Measurements from ENCODE around the gene TDRD3. TPM values are rescaled to one million over a fixed set of nuclear protein-coding genes. Genes with fewer than 3 reads are reported as not detected.
"Not testable (repeated sequence)": the region's sequence is repeated elsewhere in the genome, so short reads cannot be mapped to it uniquely, and the experiment has no call there.

TDRD3 gene
- total RNA-seq, 1 donor from 2014 or later: 8.2 TPM

DNA sequence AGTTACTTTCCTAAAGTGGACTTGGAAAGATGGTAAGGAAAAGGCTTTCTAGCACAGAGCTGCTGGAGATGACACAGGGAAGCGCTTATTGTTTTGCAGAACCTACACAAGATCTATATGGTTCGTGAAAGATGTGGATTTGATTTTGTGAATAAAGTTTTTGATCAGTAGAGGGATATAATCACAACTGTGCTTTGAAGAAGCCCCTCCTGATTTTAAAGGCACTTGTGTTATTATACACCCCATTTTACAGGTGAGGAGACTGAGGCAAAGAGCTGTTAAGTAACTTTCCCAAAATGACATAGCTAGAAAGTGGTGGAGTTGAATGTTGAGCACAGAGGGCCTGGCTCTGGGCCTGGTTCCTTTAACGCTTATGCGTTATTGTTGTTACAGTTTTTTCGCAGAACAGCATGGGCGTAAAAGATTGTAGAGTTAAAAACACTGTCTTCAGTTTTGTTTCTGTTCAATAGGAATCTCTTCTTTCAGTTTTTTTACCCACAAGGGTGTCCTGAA lies 1.4 kb downstream of the TDRD3 start:
- H3K4me3 ChIP-seq (ENCODE audit: low read depth, low read length): peak overlapping the region; percentile 85
- TF ChIP-seq, protein P1, sequence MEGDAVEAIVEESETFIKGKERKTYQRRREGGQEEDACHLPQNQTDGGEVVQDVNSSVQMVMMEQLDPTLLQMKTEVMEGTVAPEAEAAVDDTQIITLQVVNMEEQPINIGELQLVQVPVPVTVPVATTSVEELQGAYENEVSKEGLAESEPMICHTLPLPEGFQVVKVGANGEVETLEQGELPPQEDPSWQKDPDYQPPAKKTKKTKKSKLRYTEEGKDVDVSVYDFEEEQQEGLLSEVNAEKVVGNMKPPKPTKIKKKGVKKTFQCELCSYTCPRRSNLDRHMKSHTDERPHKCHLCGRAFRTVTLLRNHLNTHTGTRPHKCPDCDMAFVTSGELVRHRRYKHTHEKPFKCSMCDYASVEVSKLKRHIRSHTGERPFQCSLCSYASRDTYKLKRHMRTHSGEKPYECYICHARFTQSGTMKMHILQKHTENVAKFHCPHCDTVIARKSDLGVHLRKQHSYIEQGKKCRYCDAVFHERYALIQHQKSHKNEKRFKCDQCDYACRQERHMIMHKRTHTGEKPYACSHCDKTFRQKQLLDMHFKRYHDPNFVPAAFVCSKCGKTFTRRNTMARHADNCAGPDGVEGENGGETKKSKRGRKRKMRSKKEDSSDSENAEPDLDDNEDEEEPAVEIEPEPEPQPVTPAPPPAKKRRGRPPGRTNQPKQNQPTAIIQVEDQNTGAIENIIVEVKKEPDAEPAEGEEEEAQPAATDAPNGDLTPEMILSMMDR (conservative IDR thresholded peaks at IDR 0.05; ENCODE audit: low read depth, low read length): no peak
- DNase-seq (ENCODE audit: low read depth): no peak

DNA sequence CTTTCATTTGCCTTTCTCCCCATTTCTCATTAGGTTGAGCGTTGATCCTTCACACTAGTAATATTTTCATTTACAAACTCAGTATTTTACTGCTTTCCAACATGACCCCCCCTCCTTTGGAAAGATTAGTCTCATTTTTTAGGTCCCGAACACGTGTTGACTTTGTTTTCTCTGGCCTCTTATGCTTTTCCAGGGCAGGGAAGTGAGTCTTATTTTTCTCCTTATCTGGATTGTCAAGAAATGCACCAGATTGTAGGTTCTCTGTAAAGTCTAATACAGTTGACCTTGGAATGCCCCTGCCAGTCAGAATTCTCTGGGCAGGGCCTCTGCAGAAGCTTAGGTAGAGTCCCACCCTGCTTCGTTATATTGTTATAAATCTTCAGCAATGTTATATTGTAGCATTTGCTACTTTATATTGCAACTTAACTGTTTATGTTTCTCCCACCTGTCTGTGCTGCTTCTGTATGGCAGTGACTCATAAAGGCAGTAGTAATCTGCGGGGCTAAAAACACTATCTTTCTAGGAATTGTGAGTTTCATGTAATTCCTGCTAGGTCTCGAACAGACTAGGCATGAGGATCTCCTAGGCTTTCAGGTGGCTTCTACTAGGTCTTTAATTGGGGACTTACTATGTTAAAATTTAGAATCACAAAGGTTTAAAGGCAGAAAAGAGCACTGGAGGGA lies 2.0 kb downstream of the TDRD3 start:
- no peak for DNase-seq (ENCODE audit: low read depth)
- H3K4me3 ChIP-seq (ENCODE audit: low read depth, low read length): peak overlapping the region; percentile 85
- TF ChIP-seq, protein P1 (conservative IDR thresholded peaks at IDR 0.05; ENCODE audit: low read depth, low read length): no peak

DNA sequence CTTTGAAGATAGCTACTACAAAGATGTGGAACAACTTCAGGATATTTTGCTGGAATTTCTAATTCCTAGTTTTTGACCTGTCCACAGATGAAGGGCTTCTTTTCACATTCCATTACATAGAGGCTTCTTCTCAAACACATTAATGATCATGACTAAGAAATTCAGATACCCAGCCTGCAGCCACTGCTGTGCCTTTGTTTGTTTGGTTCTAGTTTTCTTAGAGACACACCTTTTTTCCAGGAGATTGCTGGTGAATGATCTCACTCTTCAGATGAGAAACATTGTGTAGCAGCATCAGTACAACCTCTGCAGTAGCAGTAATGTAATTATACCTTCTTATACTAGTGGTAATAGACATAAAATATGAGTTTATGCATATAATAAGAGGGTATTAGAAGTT lies 5.0 kb downstream of the TDRD3 start:
- no peak overlapping the region for H3K4me3 ChIP-seq (ENCODE audit: low read depth, low read length)
- TF ChIP-seq, protein P1 (conservative IDR thresholded peaks at IDR 0.05; ENCODE audit: low read depth, low read length): no peak
- DNase-seq (ENCODE audit: low read depth): no peak

DNA sequence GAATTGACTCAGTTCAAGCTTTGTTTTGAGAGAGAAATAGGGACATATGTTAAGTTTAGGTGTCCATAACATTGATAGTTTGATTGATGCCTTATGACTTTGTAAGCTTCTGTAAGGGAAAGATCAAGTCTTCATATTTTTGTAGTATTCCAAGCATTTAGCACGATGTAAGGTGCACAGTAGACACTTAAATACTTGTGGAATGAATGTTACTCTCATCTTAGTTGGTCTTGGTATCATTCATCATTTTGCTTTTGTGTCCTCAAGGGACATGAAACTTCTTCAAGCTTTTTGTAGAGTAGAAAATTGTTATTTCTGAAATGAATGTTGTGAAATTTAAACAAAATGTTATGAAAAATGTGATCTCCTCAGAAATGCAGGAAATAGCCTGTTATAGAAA lies 10.1 kb downstream of the TDRD3 start:
- TF ChIP-seq, protein P1 (conservative IDR thresholded peaks at IDR 0.05; ENCODE audit: low read depth, low read length): no peak
- no peak for DNase-seq (ENCODE audit: low read depth)
- no peak overlapping the region for H3K4me3 ChIP-seq (ENCODE audit: low read depth, low read length)

DNA sequence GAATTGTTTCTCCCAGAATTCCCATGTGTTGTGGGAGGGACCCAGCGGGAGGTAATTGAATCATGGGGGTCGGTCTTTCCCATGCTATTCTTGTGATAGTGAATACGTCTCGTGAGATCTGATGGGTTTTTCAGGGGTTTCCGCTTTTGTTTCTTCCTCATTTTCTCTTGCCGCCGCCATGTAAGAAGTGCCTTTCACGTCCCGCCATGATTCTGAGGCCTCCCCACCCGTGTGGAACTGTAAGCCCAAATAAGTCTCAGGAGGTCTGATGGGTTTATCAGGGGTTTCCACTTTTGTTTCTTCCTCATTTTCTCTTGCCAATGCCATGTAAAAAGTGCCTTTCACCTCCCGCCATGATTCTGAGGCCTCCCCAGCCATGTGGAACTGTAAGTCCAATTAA lies 10.8 kb downstream of the TDRD3 start:
- DNase-seq (ENCODE audit: low read depth); H3K4me3 ChIP-seq (ENCODE audit: low read depth, low read length): not testable (repeated sequence)

DNA sequence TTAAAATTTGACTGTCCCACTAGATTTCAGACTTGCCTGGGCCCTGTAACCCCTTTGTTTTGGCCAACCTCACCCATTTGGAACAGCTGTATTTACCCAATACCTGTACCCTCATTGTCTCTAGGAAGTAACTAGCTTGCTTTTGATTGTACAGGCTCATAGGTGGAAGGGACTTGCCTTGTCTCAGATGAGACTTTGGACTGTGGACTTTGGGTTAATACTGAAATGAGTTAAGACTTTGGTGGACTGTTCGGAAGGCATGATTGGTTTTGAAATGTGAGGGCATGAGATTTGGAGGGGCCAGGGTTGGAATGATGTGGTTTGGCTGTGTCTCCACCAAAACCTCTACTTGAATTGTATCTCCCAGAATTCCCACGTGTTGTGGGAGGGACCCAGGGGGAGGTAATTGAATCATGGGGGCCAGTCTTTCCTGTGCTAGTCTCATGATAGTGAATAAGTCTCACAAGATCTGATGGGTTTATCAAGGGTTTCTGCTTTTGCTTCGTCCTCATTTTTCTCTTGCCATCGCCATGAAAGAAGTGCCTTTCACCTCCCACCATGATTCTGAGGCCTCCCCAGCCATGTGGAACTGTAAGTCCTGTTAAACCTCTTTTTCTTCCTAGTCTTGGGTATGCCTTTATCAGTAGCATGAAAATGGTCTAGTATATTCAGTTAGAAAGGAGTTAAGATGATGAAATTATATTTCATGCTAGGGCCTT lies 12.7 kb downstream of the TDRD3 start:
- not testable (repeated sequence) for H3K4me3 ChIP-seq (ENCODE audit: low read depth, low read length)

DNA sequence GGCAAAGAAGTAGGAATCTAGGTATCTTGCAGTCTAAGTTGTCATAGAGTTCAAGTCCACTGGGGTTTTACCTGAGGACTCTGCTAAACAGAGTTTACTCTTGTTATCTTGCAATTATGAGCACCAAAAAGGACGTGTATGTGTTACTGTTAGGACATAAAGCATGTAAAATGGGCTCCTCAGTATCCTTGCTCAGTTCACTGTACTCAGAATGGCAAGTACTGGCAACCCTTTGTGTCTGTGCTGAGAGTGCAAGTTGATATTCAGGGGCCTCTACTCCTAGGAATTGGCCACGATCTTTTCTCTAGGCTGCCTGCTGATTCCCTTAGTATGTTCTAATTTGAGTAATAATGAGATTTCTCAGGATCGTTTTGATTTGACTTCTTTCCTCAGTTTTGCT lies 13.3 kb downstream of the TDRD3 start:
- H3K4me3 ChIP-seq (ENCODE audit: low read depth, low read length): no peak overlapping the region
- TF ChIP-seq, protein P1 (conservative IDR thresholded peaks at IDR 0.05; ENCODE audit: low read depth, low read length): no peak
- DNase-seq (ENCODE audit: low read depth): no peak

More for the DNA sequence above, 12.7 kb downstream of the TDRD3 start:
- DNase-seq (ENCODE audit: low read depth): not testable (repeated sequence)

DNA sequence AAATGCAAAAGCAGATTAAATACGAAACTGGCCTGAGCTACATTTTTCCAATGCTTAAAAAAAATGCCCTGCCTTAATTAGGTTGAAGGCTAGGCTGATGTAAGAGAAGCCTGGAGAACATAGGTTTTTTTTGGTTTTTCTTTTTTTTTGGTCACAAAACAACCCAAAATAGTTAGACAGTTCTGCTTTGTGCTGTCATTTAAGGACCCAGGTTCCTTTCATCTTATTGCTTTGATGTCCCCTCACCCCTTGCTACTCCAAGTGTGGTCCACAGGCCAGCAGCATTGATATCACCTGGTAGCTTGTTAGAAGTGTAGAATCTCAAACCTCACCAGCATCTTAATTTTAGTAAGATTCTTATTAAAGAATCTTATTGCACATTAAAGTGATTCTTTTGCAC lies 14.4 kb downstream of the TDRD3 start:
- TF ChIP-seq, protein P1 (conservative IDR thresholded peaks at IDR 0.05; ENCODE audit: low read depth, low read length): no peak
- no peak overlapping the region for H3K4me3 ChIP-seq (ENCODE audit: low read depth, low read length)
- no peak for DNase-seq (ENCODE audit: low read depth)
